H1 (cell line): ENCODE data around the gene IGSF9. TPM values are rescaled to one million over a fixed set of nuclear protein-coding genes. Genes with fewer than 3 reads are reported as not detected.

Source experiments
- BCL11A ChIP-seq, 2 experiments: IDR thresholded peaks; one replicate each; pipeline ENCODE4 v1.6.1; 2011; ENCODE audit warnings: low read depth in 2 of 2, low read length in 2 of 2, mild to moderate bottlenecking in 2 of 2
- BRCA1 ChIP-seq: IDR thresholded peaks from 2 replicates; pipeline ENCODE4 v1.6.1; 2012; ENCODE audit warnings: low read depth, low read length, improper control_type of control experiment
- CBX8 ChIP-seq: fragments of 300-800, 300-1000 bp; sonication (generic); IDR thresholded peaks from 2 replicates; pipeline ENCODE4 v1.7.1; 2016; ENCODE audit warnings: low read depth, low read length, borderline replicate concordance
- CHD1 ChIP-seq: IDR thresholded peaks from 2 replicates; pipeline ENCODE4 v1.6.1; 2012; ENCODE audit warnings: low read depth, low read length, improper control_type of control experiment
- CHD2 ChIP-seq: IDR thresholded peaks from 2 replicates; pipeline ENCODE4 v1.6.1; 2012; ENCODE audit warnings: low read length, improper control_type of control experiment
- CREB1 ChIP-seq: IDR thresholded peaks from 2 replicates; pipeline ENCODE4 v1.6.1; 2012; ENCODE audit warnings: inconsistent platforms
- E2F6 ChIP-seq: IDR thresholded peaks from 2 replicates; pipeline ENCODE4 v1.6.1; 2012; ENCODE audit warnings: inconsistent platforms
- EGR1 ChIP-seq: IDR thresholded peaks from 2 replicates; pipeline ENCODE4 v1.6.1; 2011; ENCODE audit warnings: low read depth, low read length, borderline replicate concordance
- EZH2 ChIP-seq: fragments of 200-600 bp; sonication (generic); IDR thresholded peaks from 2 replicates; pipeline ENCODE4 v1.7.1; 2012; ENCODE audit warnings: low read depth, mild to moderate bottlenecking, moderate library complexity, low read length, inconsistent platforms; ENCODE audit not compliant: severe bottlenecking
- GABPA ChIP-seq: IDR thresholded peaks from 2 replicates; pipeline ENCODE4 v1.6.1; 2011; ENCODE audit warnings: mild to moderate bottlenecking, low read length, moderate library complexity, borderline replicate concordance; ENCODE audit not compliant: insufficient read depth
- GTF2F1 ChIP-seq: IDR thresholded peaks from 2 replicates; pipeline ENCODE4 v1.6.1; 2012; ENCODE audit warnings: low read depth, low read length, improper control_type of control experiment, borderline replicate concordance
- JUN ChIP-seq: IDR thresholded peaks from 2 replicates; pipeline ENCODE4 v1.6.1; 2011; ENCODE audit warnings: low read depth, mild to moderate bottlenecking, improper control_type of control experiment, low read length
- JUND ChIP-seq: IDR thresholded peaks from 2 replicates; pipeline ENCODE4 v1.6.1; 2011; ENCODE audit warnings: mild to moderate bottlenecking, improper control_type of control experiment, low read length
- MAFK ChIP-seq: IDR thresholded peaks from 2 replicates; pipeline ENCODE4 v1.6.1; 2012; ENCODE audit warnings: low read depth, mild to moderate bottlenecking, improper control_type of control experiment, low read length
- POLR2A ChIP-seq, 2 experiments: IDR thresholded peaks; 1 replicate in 1 of 2; 2 replicates in 1 of 2; pipeline ENCODE4 v1.6.1; 2011; ENCODE audit warnings: low read depth in 2 of 2, low read length in 2 of 2, mild to moderate bottlenecking in 2 of 2; ENCODE audit errors: control extremely low read depth in 1 of 2
- POLR2AphosphoS5 ChIP-seq: IDR thresholded peaks from 2 replicates; pipeline ENCODE4 v1.6.1; 2011; ENCODE audit warnings: low read depth, low read length
- POU5F1 ChIP-seq: IDR thresholded peaks from 2 replicates; pipeline ENCODE4 v1.6.1; 2011; ENCODE audit warnings: low read depth, mild to moderate bottlenecking, low read length, moderate library complexity
- SIRT6 ChIP-seq: IDR thresholded peaks from one replicate; pipeline ENCODE4 v1.7.1; 2012; ENCODE audit warnings: low read length, inconsistent platforms
- TAF7 ChIP-seq: optimal IDR thresholded peaks from 2 replicates; pipeline ENCODE3; 2011; ENCODE audit warnings: low read depth, mild to moderate bottlenecking, inconsistent platforms, low read length, moderate library complexity, borderline replicate concordance
- TBP ChIP-seq: IDR thresholded peaks from 2 replicates; pipeline ENCODE4 v1.6.1; 2011; ENCODE audit warnings: low read depth, low read length, improper control_type of control experiment
- TCF12 ChIP-seq: IDR thresholded peaks from 2 replicates; pipeline ENCODE4 v1.6.1; 2011; ENCODE audit warnings: low read depth, mild to moderate bottlenecking, low read length
- ZNF274 ChIP-seq: IDR thresholded peaks from 2 replicates; pipeline ENCODE4 v1.7.0; 2012; ENCODE audit warnings: low read length, borderline replicate concordance; ENCODE audit errors: extremely low read depth
- polyA plus RNA-seq, 7 experiments: library from polyadenylated mRNA; depleted of rRNA in 3 of 7; stranded (reverse) in 5 of 7; unstranded in 2 of 7; fragments of >200 nt in 5 of 7; fragments of 200-250 nt in 2 of 7; gene quantifications; 1 replicate in 5 of 7; 2 replicates in 1 of 7; 4 replicates in 1 of 7; pipeline versions ENCODE4 v1.2.1 to v1.2.3, GENCODE V29; 2011 to 2013; ENCODE audit warnings: missing spikeins in 2 of 7, mixed read lengths in 2 of 7
- total RNA-seq: library from RNA; stranded (reverse); fragmentation: NEBNext Ultra II Directional; extraction: Animal tissue kit (Norgen Biotek cat#: 25700); gene quantifications from 2 replicates; pipeline ENCODE4 v1.2.1, GENCODE V29; 2021
- TF ChIP-seq, protein P1 (sequence below), 3 experiments: IDR thresholded peaks; 1 replicate in 2 of 3; 2 replicates in 1 of 3; pipeline versions ENCODE4 v1.5.1 to v1.6.1; 2011; ENCODE audit warnings: low read length in 3 of 3, mild to moderate bottlenecking in 3 of 3, inconsistent platforms in 2 of 3, low read depth in 1 of 3, moderate library complexity in 1 of 3; ENCODE audit not compliant: insufficient read depth in 1 of 3; ENCODE audit errors: control extremely low read depth in 1 of 3

Gene IGSF9
- total and polyA plus RNA-seq, 2 of the 8 experiments (the other 6 are each of a cell fraction or from before 2014, with no cell fraction given), result 10.9 to 28.1 TPM

DNA sequence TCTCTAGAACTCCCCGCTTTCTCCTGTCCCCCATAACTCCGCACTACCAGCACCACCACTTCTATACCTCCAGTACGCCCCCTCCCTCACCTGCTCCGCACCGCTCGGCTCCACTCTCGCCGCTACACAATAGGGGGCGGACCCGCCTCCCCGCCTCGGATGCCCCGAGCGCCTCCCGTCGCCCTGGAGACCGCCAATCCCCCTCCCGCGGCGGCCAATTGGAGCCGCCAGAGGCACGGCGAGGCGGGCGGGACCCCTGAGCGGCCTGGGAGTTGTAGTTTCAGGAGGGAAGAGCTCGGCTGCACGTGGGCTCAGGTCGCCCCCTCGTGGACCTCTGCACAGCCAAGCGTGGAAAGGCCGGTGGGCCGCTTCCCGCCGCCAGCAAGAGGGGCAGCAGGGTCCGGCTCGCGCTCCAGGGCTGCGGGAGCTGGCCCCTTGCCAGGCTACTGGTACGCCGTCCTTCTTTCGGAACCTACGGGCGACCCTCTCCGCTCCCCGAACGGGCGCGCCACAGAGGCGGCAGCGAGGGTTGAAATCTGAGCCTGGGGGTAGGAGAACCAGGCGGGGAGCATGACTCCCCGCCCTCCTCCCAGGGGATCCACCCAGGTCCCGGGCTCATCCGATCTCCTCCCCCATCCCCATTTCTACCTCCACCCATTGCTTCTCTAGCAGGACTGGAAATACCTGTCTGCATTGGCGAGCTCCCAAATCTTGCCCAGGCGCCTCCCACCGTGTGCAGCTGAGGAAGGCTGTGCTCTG, at the start of gene IGSF9 (continued):
- TF ChIP-seq CHD1 (no peak), SIRT6 (no peak), EZH2 (no peak), TCF12 (no peak), JUN (no peak), JUND (no peak), POLR2AphosphoS5 (no peak; the same call in 1 of the 2 replicates), GTF2F1 (no peak), MAFK (no peak), TBP (no peak), CREB1 (0 out of 2 replicates have a peak, but pooled peaks have one; percentile 60), BCL11A (IDR thresholded peaks at IDR 0.05; ENCODE audit: low read depth in 2 of 2, low read length in 2 of 2) (no peak), ZNF274 (no peak), E2F6 (peak; percentile 83), CHD2 (0 out of 2 replicates have a peak, but pooled peaks have one; percentile 15), TAF7 (peak; percentile 42), POLR2A (IDR thresholded peaks at IDR 0.05; ENCODE audit: control extremely low read depth in 1 of 2, low read depth in 2 of 2, low read length in 2 of 2) (peak; percentile 19 to 79), CBX8 (no peak), EGR1 (no peak), POU5F1 (no peak), GABPA (no peak), BRCA1 (no peak)
- TF ChIP-seq, protein P1, sequence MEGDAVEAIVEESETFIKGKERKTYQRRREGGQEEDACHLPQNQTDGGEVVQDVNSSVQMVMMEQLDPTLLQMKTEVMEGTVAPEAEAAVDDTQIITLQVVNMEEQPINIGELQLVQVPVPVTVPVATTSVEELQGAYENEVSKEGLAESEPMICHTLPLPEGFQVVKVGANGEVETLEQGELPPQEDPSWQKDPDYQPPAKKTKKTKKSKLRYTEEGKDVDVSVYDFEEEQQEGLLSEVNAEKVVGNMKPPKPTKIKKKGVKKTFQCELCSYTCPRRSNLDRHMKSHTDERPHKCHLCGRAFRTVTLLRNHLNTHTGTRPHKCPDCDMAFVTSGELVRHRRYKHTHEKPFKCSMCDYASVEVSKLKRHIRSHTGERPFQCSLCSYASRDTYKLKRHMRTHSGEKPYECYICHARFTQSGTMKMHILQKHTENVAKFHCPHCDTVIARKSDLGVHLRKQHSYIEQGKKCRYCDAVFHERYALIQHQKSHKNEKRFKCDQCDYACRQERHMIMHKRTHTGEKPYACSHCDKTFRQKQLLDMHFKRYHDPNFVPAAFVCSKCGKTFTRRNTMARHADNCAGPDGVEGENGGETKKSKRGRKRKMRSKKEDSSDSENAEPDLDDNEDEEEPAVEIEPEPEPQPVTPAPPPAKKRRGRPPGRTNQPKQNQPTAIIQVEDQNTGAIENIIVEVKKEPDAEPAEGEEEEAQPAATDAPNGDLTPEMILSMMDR (IDR thresholded peaks at IDR 0.05; ENCODE audit: control extremely low read depth in 1 of 3, insufficient read depth in 1 of 3, low read depth in 1 of 3, low read length in 3 of 3), result peak; percentile 27 to 41 (median 40)
